Activated T-cell treated with anti-CD3 and anti-CD28 coated beads, Interleukin-2, amount 50 U/mL, for 24 hours (primary cell): ENCODE data around the gene NCOA5.

ENCODE experiments used
- DNase-seq: peaks from one replicate; pipeline ENCODE4 v3.0.0-alpha.2; 2020
- H3K27ac Mint-ChIP-seq: 2 replicates; pipeline ENCODE4 v1.8.0; 2020; ENCODE audit warnings: mild to moderate bottlenecking, mixed read lengths
- H3K27me3 Mint-ChIP-seq: 2 replicates; pipeline ENCODE4 v1.8.0; 2020; ENCODE audit warnings: mixed read lengths
- H3K36me3 Mint-ChIP-seq: 2 replicates; pipeline ENCODE4 v1.8.0; 2020; ENCODE audit warnings: low read depth, mixed read lengths
- H3K4me1 Mint-ChIP-seq: 2 replicates; pipeline ENCODE4 v1.8.0; 2020; ENCODE audit warnings: low read depth, mixed read lengths
- H3K4me3 Mint-ChIP-seq: 2 replicates; pipeline ENCODE4 v1.8.0; 2020; ENCODE audit warnings: mild to moderate bottlenecking, moderate library complexity, mixed read lengths
- H3K9me3 Mint-ChIP-seq: 2 replicates; pipeline ENCODE4 v1.8.0; 2020; ENCODE audit warnings: mixed read lengths

NCOA5 gene

GRCh38 chr20:46088409-46089166 is 1.2 kb downstream of the NCOA5 start:
- Mint-ChIP-seq H3K4me3 (peak overlapping the region; percentile 94), H3K36me3 (peaks cover 30% of the 10 kb centered on the region), H3K27ac (peak overlapping the region; percentile 96), H3K9me3 (no peaks in the 10 kb centered on the region), H3K27me3 (no peaks in the 10 kb centered on the region), H3K4me1 (peaks cover 62% of the 10 kb centered on the region)
- DNase-seq, result no peak

GRCh38 chr20:46087161-46087560 is 2.6 kb downstream of the NCOA5 start:
- no peaks in the 10 kb centered on the region for H3K27me3 Mint-ChIP-seq
- H3K4me3 Mint-ChIP-seq, result peak overlapping the region; percentile 24
- no peaks in the 10 kb centered on the region for H3K9me3 Mint-ChIP-seq
- DNase-seq, result no peak
- peaks cover 30% of the 10 kb centered on the region for H3K36me3 Mint-ChIP-seq
- H3K4me1 Mint-ChIP-seq, result peaks cover 77% of the 10 kb centered on the region
- H3K27ac Mint-ChIP-seq, result no peak overlapping the region

GRCh38 chr20:46085179-46085851 is 4.4 kb downstream of the NCOA5 start:
- DNase-seq, result no peak
- Mint-ChIP-seq H3K27ac (peak overlapping the region; percentile 1), H3K9me3 (no peaks in the 10 kb centered on the region), H3K36me3 (peaks cover 33% of the 10 kb centered on the region), H3K27me3 (no peaks in the 10 kb centered on the region), H3K4me3 (no peak overlapping the region), H3K4me1 (peaks cover 83% of the 10 kb centered on the region)

GRCh38 chr20:46084805-46085178 is 5.0 kb downstream of the NCOA5 start:
- H3K4me1 Mint-ChIP-seq, result peaks cover 79% of the 10 kb centered on the region

GRCh38 chr20:46083531-46084061 is 6.2 kb downstream of the NCOA5 start:
- DNase-seq, result no peak
- no peak overlapping the region for H3K4me3 Mint-ChIP-seq
- H3K4me1 Mint-ChIP-seq, result peaks cover 77% of the 10 kb centered on the region
- no peak overlapping the region for H3K27ac Mint-ChIP-seq
- no peaks in the 10 kb centered on the region for H3K9me3 Mint-ChIP-seq
- H3K36me3 Mint-ChIP-seq, result peaks cover 37% of the 10 kb centered on the region
- no peaks in the 10 kb centered on the region for H3K27me3 Mint-ChIP-seq

More at GRCh38 chr20:46084805-46085178, 5.0 kb downstream of the NCOA5 start:
- no peak for DNase-seq
- H3K36me3 Mint-ChIP-seq, result peaks cover 34% of the 10 kb centered on the region
- H3K27ac Mint-ChIP-seq, result no peak overlapping the region
- H3K9me3 Mint-ChIP-seq, result no peaks in the 10 kb centered on the region
- no peaks in the 10 kb centered on the region for H3K27me3 Mint-ChIP-seq
- no peak overlapping the region for H3K4me3 Mint-ChIP-seq

- Mint-ChIP-seq H3K9me3 (no peaks in the 10 kb centered on the region), H3K36me3 (peaks cover 37% of the 10 kb centered on the region), H3K27ac (no peak overlapping the region), H3K27me3 (no peaks in the 10 kb centered on the region), H3K4me3 (no peak overlapping the region), H3K4me1 (peaks cover 72% of the 10 kb centered on the region)
- no peak for DNase-seq
These were observed 6.7 kb downstream of the NCOA5 start for GRCh38 chr20:46083101-46083500.

GRCh38 chr20:46081074-46081473 is 8.7 kb downstream of the NCOA5 start:
- Mint-ChIP-seq H3K36me3 (peaks cover 45% of the 10 kb centered on the region), H3K27ac (no peak overlapping the region), H3K9me3 (no peaks in the 10 kb centered on the region), H3K4me1 (peaks cover 52% of the 10 kb centered on the region), H3K4me3 (no peak overlapping the region), H3K27me3 (no peaks in the 10 kb centered on the region)
- DNase-seq, result no peak

GRCh38 chr20:46078954-46079353 is 10.8 kb downstream of the NCOA5 start:
- no peak for DNase-seq
- H3K27ac Mint-ChIP-seq, result no peak overlapping the region
- H3K27me3 Mint-ChIP-seq, result no peaks in the 10 kb centered on the region
- no peaks in the 10 kb centered on the region for H3K9me3 Mint-ChIP-seq
- H3K36me3 Mint-ChIP-seq, result peaks cover 57% of the 10 kb centered on the region
- no peak overlapping the region for H3K4me3 Mint-ChIP-seq
- H3K4me1 Mint-ChIP-seq, result peaks cover 33% of the 10 kb centered on the region

- Mint-ChIP-seq H3K27me3 (no peaks in the 10 kb centered on the region), H3K9me3 (no peaks in the 10 kb centered on the region), H3K36me3 (peaks cover 64% of the 10 kb centered on the region), H3K27ac (no peak overlapping the region), H3K4me1 (peaks cover 23% of the 10 kb centered on the region), H3K4me3 (no peak overlapping the region)
- DNase-seq, result no peak
These were observed 12.0 kb downstream of the NCOA5 start for GRCh38 chr20:46077642-46078305.

- Mint-ChIP-seq H3K9me3 (no peaks in the 10 kb centered on the region), H3K4me1 (peaks cover 14% of the 10 kb centered on the region), H3K27me3 (no peaks in the 10 kb centered on the region), H3K4me3 (no peak overlapping the region), H3K27ac (no peak overlapping the region), H3K36me3 (peaks cover 64% of the 10 kb centered on the region)
- DNase-seq, result no peak
These were observed 13.0 kb downstream of the NCOA5 start for GRCh38 chr20:46076806-46077205.

GRCh38 chr20:46074006-46074405 is 15.8 kb downstream of the NCOA5 start:
- H3K36me3 Mint-ChIP-seq, result peaks cover 50% of the 10 kb centered on the region
- H3K4me3 Mint-ChIP-seq, result no peak overlapping the region
- DNase-seq, result no peak
- no peaks in the 10 kb centered on the region for H3K9me3 Mint-ChIP-seq
- H3K27me3 Mint-ChIP-seq, result no peaks in the 10 kb centered on the region
- H3K4me1 Mint-ChIP-seq, result peaks cover 4% of the 10 kb centered on the region
- H3K27ac Mint-ChIP-seq, result no peak overlapping the region

GRCh38 chr20:46073443-46073842 is 16.3 kb downstream of the NCOA5 start:
- H3K9me3 Mint-ChIP-seq, result no peaks in the 10 kb centered on the region
- H3K4me1 Mint-ChIP-seq, result peaks cover 4% of the 10 kb centered on the region
- peaks cover 47% of the 10 kb centered on the region for H3K36me3 Mint-ChIP-seq
- no peak overlapping the region for H3K4me3 Mint-ChIP-seq
- H3K27ac Mint-ChIP-seq, result no peak overlapping the region
- no peaks in the 10 kb centered on the region for H3K27me3 Mint-ChIP-seq
- no peak for DNase-seq

- Mint-ChIP-seq H3K4me3 (no peak overlapping the region), H3K36me3 (peaks cover 47% of the 10 kb centered on the region), H3K9me3 (no peaks in the 10 kb centered on the region), H3K27me3 (no peaks in the 10 kb centered on the region), H3K4me1 (peaks cover 4% of the 10 kb centered on the region), H3K27ac (no peak overlapping the region)
- DNase-seq, result no peak
These were observed 16.7 kb downstream of the NCOA5 start for GRCh38 chr20:46073024-46073423.

GRCh38 chr20:46071573-46071972 is 18.2 kb downstream of the NCOA5 start:
- Mint-ChIP-seq H3K36me3 (peaks cover 46% of the 10 kb centered on the region), H3K9me3 (no peaks in the 10 kb centered on the region), H3K27me3 (no peaks in the 10 kb centered on the region), H3K27ac (no peak overlapping the region), H3K4me3 (no peak overlapping the region), H3K4me1 (peaks cover 4% of the 10 kb centered on the region)
- no peak for DNase-seq
